HCT116 (cell line): Measurements from ENCODE around the gene C1QB. TPM values are rescaled to one million over a fixed set of nuclear protein-coding genes. Genes with fewer than 3 reads are reported as not detected.

ENCODE experiments used
- ATAC-seq: fragments of 200-7000 bp; cut with Tn5 transposase; 2 replicates; pipeline ENCODE4 v1.9.1; 2020; ENCODE audit warnings: mild to moderate bottlenecking, moderate library complexity
- Bru-seq: library from RNA; stranded (reverse); fragments of 400-500 nt; gene quantifications from one replicate; lab custom pipeline; 2021; lab: Mats Ljungman, UMichigan
- BruChase-seq, 2 experiments: library from RNA; stranded (reverse); fragments of 400-500 nt; gene quantifications; one replicate each; lab custom pipeline; 2021; lab: Mats Ljungman, UMichigan
- BruUV-seq: library from RNA; stranded (reverse); fragments of 400-500 nt; replicated peaks from 2 replicates; lab custom pipeline; 2021; lab: Mats Ljungman, UMichigan
- CTCF ChIA-PET: fragments of 300-600 bp; sonication (Branson Sonifier 250); formaldehyde crosslinking; loops from one replicate; lab custom pipeline; 2021; ENCODE audit warnings: antibody characterized with exemption; lab: Charles Lee
- POLR2A ChIA-PET: fragments of 300-600, 350-600 bp; sonication (Branson Sonifier 250); formaldehyde crosslinking; loops from one replicate; lab custom pipeline; 2021; ENCODE audit warnings: antibody characterized with exemption; lab: Charles Lee
- RAD21 ChIA-PET, 2 experiments: fragments of 300-600 bp; sonication (Branson Sonifier 250); formaldehyde crosslinking; loops; one replicate each; lab custom pipeline; 2023; ENCODE audit warnings: low total read pairs in 2 of 2; ENCODE audit not compliant: uncharacterized antibody in 2 of 2, unreplicated experiment in 2 of 2, low non-redundant PET in 1 of 2; lab: Charles Lee
- DNase-seq: peaks from one replicate; pipeline ENCODE4 v3.0.0-alpha.2; 2010; ENCODE audit warnings: low read depth, low spot score
- H2AFZ ChIP-seq: fragments of 200-600 bp; shearing (Covaris generic), sonication (generic); 2 replicates; pipeline ENCODE4 v1.6.1; 2017; ENCODE audit warnings: low read depth, mixed run types, mixed read lengths, antibody characterized with exemption, low read length; ENCODE audit not compliant: poor library complexity, severe bottlenecking
- H3K27ac ChIP-seq: 2 replicates; pipeline ENCODE4 v1.5.1; 2012; ENCODE audit warnings: low read depth, low read length
- H3K27me3 ChIP-seq: fragments of 200-600 bp; sonication (generic); 2 replicates; pipeline ENCODE4 v1.6.1; 2016; ENCODE audit warnings: mixed run types, low read length, mixed read lengths; ENCODE audit not compliant: insufficient read depth
- H3K36me3 ChIP-seq, 2 experiments: fragments of 200-500 bp in 1 of 2; fragments of 200-600 bp in 1 of 2; sonication (Bioruptor generic) in 1 of 2; sonication (generic) in 1 of 2; 2 replicates each; pipeline versions ENCODE4 v1.5.1 to v1.6.1; 2014 to 2016; ENCODE audit warnings: low read length in 2 of 2, inconsistent platforms in 1 of 2, mixed read lengths in 1 of 2, mixed run types in 1 of 2; ENCODE audit not compliant: insufficient read depth in 2 of 2, control insufficient read depth in 1 of 2
- H3K4me1 ChIP-seq, 2 experiments: fragments of 200-600 bp in 1 of 2; sonication (generic) in 1 of 2; 2 replicates each; pipeline versions ENCODE4 v1.5.1 to v1.6.1; 2012 to 2017; ENCODE audit warnings: low read length in 2 of 2, inconsistent platforms in 1 of 2, mild to moderate bottlenecking in 1 of 2, mixed read lengths in 1 of 2, mixed run types in 1 of 2, moderate library complexity in 1 of 2; ENCODE audit not compliant: insufficient read depth in 2 of 2, control insufficient read depth in 1 of 2
- H3K4me2 ChIP-seq: fragments of 200-600 bp; sonication (generic); 2 replicates; pipeline ENCODE4 v1.6.1; 2017; ENCODE audit warnings: mixed run types, low read length, mixed read lengths
- H3K4me3 ChIP-seq, 2 experiments: fragments of 200-600 bp in 1 of 2; sonication (generic) in 1 of 2; replicated peaks in 1 of 2; 2 replicates each; pipeline ENCODE4 v1.5.1; 2011 to 2016; ENCODE audit warnings: low read length in 2 of 2, control low read depth in 1 of 2, low read depth in 1 of 2, mild to moderate bottlenecking in 1 of 2, mixed read lengths in 1 of 2, mixed run types in 1 of 2
- H3K79me2 ChIP-seq: fragments of 200-600 bp; sonication (generic); 2 replicates; pipeline ENCODE4 v1.6.1; 2017; ENCODE audit warnings: mild to moderate bottlenecking, mixed run types, low read length, moderate library complexity, mixed read lengths; ENCODE audit not compliant: insufficient read depth
- H3K9ac ChIP-seq: fragments of 200-600 bp; sonication (generic); 2 replicates; pipeline ENCODE4 v1.6.1; 2016; ENCODE audit warnings: low read length, mixed read lengths
- H3K9me2 ChIP-seq: fragments of 200-600 bp; sonication (generic), shearing (Covaris generic); 2 replicates; pipeline ENCODE4 v1.6.1; 2017; ENCODE audit warnings: mixed run types, mild to moderate bottlenecking, moderate library complexity; ENCODE audit not compliant: insufficient read depth
- H3K9me3 ChIP-seq, 2 experiments: fragments of 200-500 bp in 1 of 2; fragments of 200-600 bp in 1 of 2; sonication (Bioruptor generic) in 1 of 2; sonication (generic) in 1 of 2; 2 replicates each; pipeline ENCODE4 v1.6.1; 2014 to 2017; ENCODE audit warnings: low read length in 2 of 2, mixed read lengths in 2 of 2, inconsistent platforms in 1 of 2, low read depth in 1 of 2, mild to moderate bottlenecking in 1 of 2, mixed run types in 1 of 2, moderate library complexity in 1 of 2; ENCODE audit not compliant: control insufficient read depth in 1 of 2, insufficient read depth in 1 of 2
- H4K20me1 ChIP-seq: fragments of 200-600 bp; sonication (generic), shearing (Covaris generic); 2 replicates; pipeline ENCODE4 v1.6.1; 2017; ENCODE audit warnings: mixed run types, mild to moderate bottlenecking, moderate library complexity; ENCODE audit not compliant: insufficient read depth
- ATF3 ChIP-seq: IDR thresholded peaks from 2 replicates; pipeline ENCODE4 v1.6.1; 2012
- CBX3 ChIP-seq: IDR thresholded peaks from 2 replicates; pipeline ENCODE4 v1.6.1; 2012; ENCODE audit warnings: low read depth
- CEBPB ChIP-seq: IDR thresholded peaks from 2 replicates; pipeline ENCODE4 v1.6.1; 2012; ENCODE audit warnings: low read depth
- CTCF ChIP-seq, 3 experiments: fragments of 200-600 bp in 1 of 3; sonication (generic) in 1 of 3; IDR thresholded peaks in 2 of 3; conservative IDR thresholded peaks in 1 of 3; 2 replicates each; pipeline ENCODE4 v1.5.1; 2012 to 2017; ENCODE audit warnings: low read depth in 2 of 3, low read length in 2 of 3, antibody characterized with exemption in 1 of 3, borderline replicate concordance in 1 of 3, control low read depth in 1 of 3, mild to moderate bottlenecking in 1 of 3, mixed read lengths in 1 of 3, mixed run types in 1 of 3, moderate library complexity in 1 of 3; ENCODE audit not compliant: insufficient read depth in 1 of 3
- JUND ChIP-seq: IDR thresholded peaks from 2 replicates; pipeline ENCODE4 v1.6.1; 2012
- MAX ChIP-seq: IDR thresholded peaks from 2 replicates; pipeline ENCODE4 v1.6.1; 2012
- POLR2A ChIP-seq: IDR thresholded peaks from 2 replicates; pipeline ENCODE4 v1.7.0; 2011; ENCODE audit warnings: borderline replicate concordance; ENCODE audit not compliant: insufficient read depth, insufficient read length; ENCODE audit errors: extremely low read depth
- RAD21 ChIP-seq: IDR thresholded peaks from 2 replicates; pipeline ENCODE4 v1.6.1; 2012; ENCODE audit warnings: low read depth, mild to moderate bottlenecking
- SIN3A ChIP-seq: IDR thresholded peaks from 2 replicates; pipeline ENCODE4 v1.6.1; 2012; ENCODE audit warnings: low read depth
- SRF ChIP-seq: IDR thresholded peaks from 2 replicates; pipeline ENCODE4 v1.6.1; 2012; ENCODE audit warnings: low read depth
- TCF7L2 ChIP-seq: IDR thresholded peaks from 2 replicates; pipeline ENCODE4 v1.7.0; 2011; ENCODE audit warnings: borderline replicate concordance, inconsistent platforms; ENCODE audit not compliant: insufficient read depth, insufficient read length; ENCODE audit errors: extremely low read depth
- YY1 ChIP-seq: IDR thresholded peaks from 2 replicates; pipeline ENCODE4 v1.6.1; 2011; ENCODE audit warnings: low read length, low read depth, moderate library complexity, mild to moderate bottlenecking; ENCODE audit not compliant: insufficient replicate concordance; ENCODE audit errors: extremely low read depth
- ZFX ChIP-seq: fragments of 450-650 bp; IDR thresholded peaks from 2 replicates; pipeline ENCODE4 v1.6.1; 2017
- intact Hi-C: fragments of 100-400 bp; cut with micrococcal nuclease; formaldehyde crosslinking; loops from 2 replicates; pipeline ENCODE4 v1.10.0; 2022
- long read RNA-seq: library from polyadenylated mRNA; unstranded; transcript quantifications from one replicate; pipeline ENCODE4 v2.0.0, GENCODE V29; 2021; ENCODE audit not compliant: unreplicated experiment
- polyA plus RNA-seq: library from polyadenylated mRNA; unstranded; fragments of >200 nt; gene quantifications from 2 replicates; pipeline ENCODE4 v1.2.1, GENCODE V29; 2012; ENCODE audit warnings: missing spikeins
- total RNA-seq: library from RNA; stranded (reverse); gene quantifications from one replicate; pipeline ENCODE4 v1.2.1, GENCODE V29; 2021; ENCODE audit not compliant: unreplicated experiment

C1QB gene, protein sequence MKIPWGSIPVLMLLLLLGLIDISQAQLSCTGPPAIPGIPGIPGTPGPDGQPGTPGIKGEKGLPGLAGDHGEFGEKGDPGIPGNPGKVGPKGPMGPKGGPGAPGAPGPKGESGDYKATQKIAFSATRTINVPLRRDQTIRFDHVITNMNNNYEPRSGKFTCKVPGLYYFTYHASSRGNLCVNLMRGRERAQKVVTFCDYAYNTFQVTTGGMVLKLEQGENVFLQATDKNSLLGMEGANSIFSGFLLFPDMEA
- total RNA-seq (0.32 TPM), Bru-seq, nascent RNA (not detected), BruChase-seq, experiment 1, labeled RNA remaining after a 6-hour chase (not detected), BruChase-seq, experiment 2, labeled RNA remaining after a 2-hour chase (not detected)
- not detected in 2 replicates for polyA plus RNA-seq
- long read RNA-seq = 0 reads

GRCh38 chr1:22652881-22653316 lies at the start of gene C1QB:
C1QB (plus strand) TSS chr1:22653236; CDS start chr1:22659463, 6,227 bp downstream.
- Histone ChIP-seq H4K20me1 (no peaks in the 10 kb centered on the region), H3K36me3 (no peaks in the 10 kb centered on the region), H3K9me3 (no peaks in the 10 kb centered on the region), H3K4me2 (no peak within 1 kb of the TSS), H3K9ac (no peak within 1 kb of the TSS), H3K27me3 (peaks cover 19% of the 10 kb centered on the region; the same call in 1 of the 2 replicates), H3K27ac (no peak within 1 kb of the TSS), H3K9me2 (no peaks in the 10 kb centered on the region), H3K4me1 (no peaks in the 10 kb centered on the region), H3K79me2 (no peaks in the 10 kb centered on the region), H3K4me3 (no peak within 1 kb of the TSS), H2AFZ (no peak within 1 kb of the TSS)
- RAD21 ChIA-PET = no interaction called here
- TF ChIP-seq RAD21 = no peak
- no peak for TF ChIP-seq YY1
- intact Hi-C loops = no loop called here
- BruUV-seq = no TSS peak
- POLR2A ChIA-PET = no interaction called here
- CTCF ChIA-PET = no interaction called here
- no peak for DNase-seq
- no peak for ATAC-seq

- Histone ChIP-seq H3K4me3 (no peak overlapping the region), H2AFZ (no peak overlapping the region), H3K27ac (no peak overlapping the region), H3K4me1 (no peaks in the 10 kb centered on the region), H3K9me2 (no peaks in the 10 kb centered on the region), H3K4me2 (no peak overlapping the region), H3K9ac (no peak overlapping the region), H4K20me1 (no peaks in the 10 kb centered on the region), H3K9me3 (no peaks in the 10 kb centered on the region), H3K79me2 (no peaks in the 10 kb centered on the region), H3K36me3 (no peaks in the 10 kb centered on the region), H3K27me3 (peaks cover 75% of the 10 kb centered on the region)
- TF ChIP-seq CTCF (IDR thresholded peaks at IDR 0.05 in 2 of 3, conservative IDR thresholded peaks at IDR 0.05 in 1 of 3; ENCODE audit: borderline replicate concordance in 1 of 3, insufficient read depth in 1 of 3, low read depth in 2 of 3, low read length in 2 of 3) = no peak
- no peak for TF ChIP-seq SIN3A
- no peak for TF ChIP-seq JUND
- no peak for TF ChIP-seq CEBPB
- no peak for TF ChIP-seq RAD21
- TF ChIP-seq MAX = no peak
- no peak for TF ChIP-seq ATF3
- no peak for TF ChIP-seq SRF
- no peak for TF ChIP-seq CBX3
- TF ChIP-seq ZFX = no peak
- no peak for TF ChIP-seq TCF7L2
- TF ChIP-seq YY1 = no peak
- no peak for TF ChIP-seq POLR2A
- intact Hi-C loops = no loop called here
- CTCF ChIA-PET = no interaction called here
- POLR2A ChIA-PET = no interaction called here
- RAD21 ChIA-PET = no interaction called here
- ATAC-seq (no peak), DNase-seq (no peak)
- no TSS peak for BruUV-seq
Measured at GRCh38 chr1:22606161-22606560, 46.9 kb upstream of the C1QB start.
